ENCODE results near the gene DNAJC11.
"Not testable (repeated sequence)": the region's sequence is repeated elsewhere in the genome, so short reads cannot be mapped to it uniquely, and the experiment has no call there.

The DNAJC11 gene

GRCh38 chr1:6723621-6724428 is 22.2 kb upstream of the DNAJC11 start:
- Mint-ChIP-seq H3K27me3 (peaks cover 4% of the 10 kb centered on the region), H3K4me1 (ENCODE audit: low read depth) (no peaks in the 10 kb centered on the region), H3K4me3 (no peak overlapping the region), H3K9me3 (no peaks in the 10 kb centered on the region), H3K36me3 (ENCODE audit: low read depth) (no peaks in the 10 kb centered on the region), H3K27ac (no peak overlapping the region)

GRCh38 chr1:6711174-6711573 is 9.6 kb upstream of the DNAJC11 start:
- H3K36me3 Mint-ChIP-seq (ENCODE audit: low read depth), result no peaks in the 10 kb centered on the region
- peaks cover 5% of the 10 kb centered on the region for H3K9me3 Mint-ChIP-seq
- no peaks in the 10 kb centered on the region for H3K4me1 Mint-ChIP-seq (ENCODE audit: low read depth)
- peaks cover 22% of the 10 kb centered on the region for H3K27me3 Mint-ChIP-seq
- no peak overlapping the region for H3K4me3 Mint-ChIP-seq
- H3K27ac Mint-ChIP-seq, result no peak overlapping the region

GRCh38 chr1:6704746-6705145 is 3.1 kb upstream of the DNAJC11 start:
- Mint-ChIP-seq H3K27me3 (peaks cover 14% of the 10 kb centered on the region), H3K4me1 (ENCODE audit: low read depth) (peaks cover 16% of the 10 kb centered on the region), H3K9me3 (no peaks in the 10 kb centered on the region), H3K36me3 (ENCODE audit: low read depth) (no peaks in the 10 kb centered on the region), H3K4me3 (no peak overlapping the region), H3K27ac (no peak overlapping the region)

- peaks cover 6% of the 10 kb centered on the region for H3K27me3 Mint-ChIP-seq
- H3K36me3 Mint-ChIP-seq (ENCODE audit: low read depth), result no peaks in the 10 kb centered on the region
- no peak overlapping the region for H3K4me3 Mint-ChIP-seq
- H3K9me3 Mint-ChIP-seq, result no peaks in the 10 kb centered on the region
- peaks cover 27% of the 10 kb centered on the region for H3K4me1 Mint-ChIP-seq (ENCODE audit: low read depth)
- peak overlapping the region; percentile 76 for H3K27ac Mint-ChIP-seq
Measured at GRCh38 chr1:6703016-6703415, 1.4 kb upstream of the DNAJC11 start.

GRCh38 chr1:6700853-6701436 is 671 bp downstream of the DNAJC11 start:
- H3K4me1 Mint-ChIP-seq (ENCODE audit: low read depth), result peaks cover 32% of the 10 kb centered on the region

GRCh38 chr1:6699915-6700314 is 1.7 kb downstream of the DNAJC11 start:
- not testable (repeated sequence) for H3K27me3 Mint-ChIP-seq; H3K9me3 Mint-ChIP-seq; H3K36me3 Mint-ChIP-seq (ENCODE audit: low read depth)
- Mint-ChIP-seq H3K4me1 (ENCODE audit: low read depth) (peaks cover 32% of the 10 kb centered on the region), H3K4me3 (peak overlapping the region; percentile 92), H3K27ac (peak overlapping the region; percentile 89)

More at GRCh38 chr1:6700853-6701436, 671 bp downstream of the DNAJC11 start:
- H3K27me3 Mint-ChIP-seq, result no peaks in the 10 kb centered on the region
- peak overlapping the region; percentile 89 for H3K27ac Mint-ChIP-seq
- H3K9me3 Mint-ChIP-seq, result no peaks in the 10 kb centered on the region
- H3K4me3 Mint-ChIP-seq, result peak overlapping the region; percentile 92
- H3K36me3 Mint-ChIP-seq (ENCODE audit: low read depth), result no peaks in the 10 kb centered on the region

GRCh38 chr1:6695868-6696267 is 5.7 kb downstream of the DNAJC11 start:
- no peaks in the 10 kb centered on the region for H3K9me3 Mint-ChIP-seq
- H3K4me3 Mint-ChIP-seq, result no peak overlapping the region
- no peaks in the 10 kb centered on the region for H3K27me3 Mint-ChIP-seq
- no peak overlapping the region for H3K27ac Mint-ChIP-seq
- H3K4me1 Mint-ChIP-seq (ENCODE audit: low read depth), result peaks cover 27% of the 10 kb centered on the region
- H3K36me3 Mint-ChIP-seq (ENCODE audit: low read depth), result peaks cover 7% of the 10 kb centered on the region

- H3K27ac Mint-ChIP-seq, result no peak overlapping the region
Measured at GRCh38 chr1:6694121-6694713, 7.4 kb downstream of the DNAJC11 start.

GRCh38 chr1:6692956-6693355 is 8.7 kb downstream of the DNAJC11 start:
- peaks cover 20% of the 10 kb centered on the region for H3K4me1 Mint-ChIP-seq (ENCODE audit: low read depth)
- no peaks in the 10 kb centered on the region for H3K27me3 Mint-ChIP-seq
- no peaks in the 10 kb centered on the region for H3K9me3 Mint-ChIP-seq
- H3K4me3 Mint-ChIP-seq, result no peak overlapping the region
- H3K36me3 Mint-ChIP-seq (ENCODE audit: low read depth), result peaks cover 17% of the 10 kb centered on the region
- no peak overlapping the region for H3K27ac Mint-ChIP-seq

More at GRCh38 chr1:6694121-6694713, 7.4 kb downstream of the DNAJC11 start:
- Mint-ChIP-seq H3K4me1 (ENCODE audit: low read depth) (peaks cover 16% of the 10 kb centered on the region), H3K36me3 (ENCODE audit: low read depth) (peaks cover 14% of the 10 kb centered on the region), H3K4me3 (no peak overlapping the region), H3K27me3 (no peaks in the 10 kb centered on the region), H3K9me3 (no peaks in the 10 kb centered on the region)

GRCh38 chr1:6691507-6691906 is 10.1 kb downstream of the DNAJC11 start:
- Mint-ChIP-seq H3K9me3 (no peaks in the 10 kb centered on the region), H3K27me3 (no peaks in the 10 kb centered on the region), H3K27ac (no peak overlapping the region), H3K4me1 (ENCODE audit: low read depth) (peaks cover 15% of the 10 kb centered on the region), H3K4me3 (no peak overlapping the region), H3K36me3 (ENCODE audit: low read depth) (peaks cover 17% of the 10 kb centered on the region)

- Mint-ChIP-seq H3K27me3 (no peaks in the 10 kb centered on the region), H3K27ac (no peak overlapping the region), H3K4me3 (no peak overlapping the region)
Measured at GRCh38 chr1:6690186-6690585, 11.4 kb downstream of the DNAJC11 start.

GRCh38 chr1:6688757-6689156 is 12.9 kb downstream of the DNAJC11 start:
- H3K27me3 Mint-ChIP-seq, result no peaks in the 10 kb centered on the region
- H3K9me3 Mint-ChIP-seq, result no peaks in the 10 kb centered on the region
- H3K36me3 Mint-ChIP-seq (ENCODE audit: low read depth), result peaks cover 13% of the 10 kb centered on the region
- no peak overlapping the region for H3K4me3 Mint-ChIP-seq
- no peak overlapping the region for H3K27ac Mint-ChIP-seq
- peaks cover 19% of the 10 kb centered on the region for H3K4me1 Mint-ChIP-seq (ENCODE audit: low read depth)

More at GRCh38 chr1:6690186-6690585, 11.4 kb downstream of the DNAJC11 start:
- Mint-ChIP-seq H3K9me3 (no peaks in the 10 kb centered on the region), H3K4me1 (ENCODE audit: low read depth) (peaks cover 15% of the 10 kb centered on the region), H3K36me3 (ENCODE audit: low read depth) (peaks cover 17% of the 10 kb centered on the region)

GRCh38 chr1:6688001-6688400 is 13.6 kb downstream of the DNAJC11 start:
- Mint-ChIP-seq H3K4me3 (no peak overlapping the region), H3K4me1 (ENCODE audit: low read depth) (peaks cover 26% of the 10 kb centered on the region), H3K27ac (no peak overlapping the region), H3K9me3 (no peaks in the 10 kb centered on the region), H3K27me3 (no peaks in the 10 kb centered on the region), H3K36me3 (ENCODE audit: low read depth) (peaks cover 13% of the 10 kb centered on the region)

- Mint-ChIP-seq H3K9me3 (no peaks in the 10 kb centered on the region), H3K4me3 (no peak overlapping the region), H3K27me3 (no peaks in the 10 kb centered on the region), H3K27ac (no peak overlapping the region), H3K4me1 (ENCODE audit: low read depth) (peaks cover 28% of the 10 kb centered on the region), H3K36me3 (ENCODE audit: low read depth) (peaks cover 12% of the 10 kb centered on the region)
Measured at GRCh38 chr1:6686294-6686693, 15.3 kb downstream of the DNAJC11 start.

- Mint-ChIP-seq H3K9me3 (no peaks in the 10 kb centered on the region), H3K36me3 (ENCODE audit: low read depth) (peaks cover 21% of the 10 kb centered on the region)
Measured at GRCh38 chr1:6685381-6685780, 16.2 kb downstream of the DNAJC11 start.

More at GRCh38 chr1:6685381-6685780, 16.2 kb downstream of the DNAJC11 start:
- no peaks in the 10 kb centered on the region for H3K27me3 Mint-ChIP-seq
- no peak overlapping the region for H3K4me3 Mint-ChIP-seq
- no peak overlapping the region for H3K27ac Mint-ChIP-seq
- H3K4me1 Mint-ChIP-seq (ENCODE audit: low read depth), result peaks cover 28% of the 10 kb centered on the region

Data from stimulated activated naive CD8-positive, alpha-beta T cell treated with anti-CD3 and anti-CD28 coated beads, Interleukin-15, Interleukin-2, amounts not matched to agents 100 ng/mL and 50 ng/mL, for 24 hours (primary cell).